ENCODE measurements around the gene GSTO2. TPM values are rescaled to one million over a fixed set of nuclear protein-coding genes. Genes with fewer than 3 reads are reported as not detected.

GSTO2 gene
- total and polyA plus RNA-seq, 2 of the 4 experiments (the other 2 are of a cell fraction), result 1.4 to 2.3 TPM

DNA sequence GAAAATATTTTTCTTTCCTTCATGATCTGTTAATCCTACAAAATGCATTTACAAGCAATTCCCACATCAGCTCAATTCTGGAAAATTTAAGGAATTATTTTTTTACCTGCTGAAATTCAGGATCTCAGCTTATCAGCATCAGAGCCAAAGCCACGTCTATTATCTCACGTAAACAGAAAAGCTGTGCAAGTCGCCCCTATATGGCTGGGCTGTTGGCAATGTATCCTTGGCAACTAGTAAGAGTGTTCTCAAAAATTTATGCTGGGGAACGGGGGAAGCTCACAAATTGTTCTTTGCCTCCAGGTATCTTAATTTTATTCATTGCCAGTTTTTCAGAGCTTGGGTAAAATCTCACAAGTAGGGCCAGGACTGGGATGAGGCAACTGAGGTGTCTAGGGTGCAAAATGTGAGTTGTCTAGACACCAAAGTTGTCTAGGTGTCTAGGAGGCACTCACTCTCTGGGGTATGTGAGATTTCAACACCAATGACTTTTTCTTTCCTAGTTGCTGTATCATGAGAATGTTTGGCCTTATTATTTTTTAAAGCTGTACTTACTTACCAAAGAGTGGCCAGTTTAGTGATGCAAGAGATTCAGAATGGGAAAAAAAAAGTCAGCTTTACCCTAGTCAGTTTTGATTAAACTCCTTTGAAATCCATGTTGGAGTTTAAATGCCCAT lies 5.1 kb downstream of the GSTO2 start:
- dilution Hi-C loops (cut with HindIII; ENCODE audit: low sequenced_read_pairs, unreplicated experiment), result no loop called here
- BruUV-seq (replicated peaks), result no TSS peak

More for the DNA sequence above, 5.1 kb downstream of the GSTO2 start:
- peak overlapping the region; percentile 14; the same call in 1 of the 2 replicates for H3K4ac ChIP-seq (ENCODE audit: low read depth, low read length)
- no peaks in the 10 kb centered on the region; the same call in 1 of the 2 replicates for H3K9me1 ChIP-seq (ENCODE audit: insufficient read depth, low read length)
- peak overlapping the region; percentile 38; the same call in 1 of the 2 replicates for H4K5ac ChIP-seq (ENCODE audit: low read depth, low read length)
- peak overlapping the region; percentile 6; the same call in 1 of the 2 replicates for H2BK120ac ChIP-seq (ENCODE audit: low read depth, low read length)
- H4K20me1 ChIP-seq (ENCODE audit: insufficient read depth, low read length), result no peaks in the 10 kb centered on the region
- H3K9me3 ChIP-seq (ENCODE audit: control insufficient read depth, insufficient read depth, low read length), result no peaks in the 10 kb centered on the region
- no peak overlapping the region for H3K56ac ChIP-seq (ENCODE audit: extremely low read depth, insufficient read depth, low read length)
- WGBS, 2 experiments (ENCODE audit: extremely low coverage in 2 of 2, insufficient read length in 1 of 2), result 95% methylated on average over 3 of the region's 4 CpGs; no CpG with 5 or more reads in 1 of the 2 experiments
- POLR2A ChIA-PET (ENCODE audit: unreplicated experiment), result interaction anchor here (0.7 kb wide), 1 partner anchor 367 kb away, joined by 3 read pairs; no protein-coding TSS in a partner anchor
- no peaks in the 10 kb centered on the region for H3K27me3 ChIP-seq (ENCODE audit: control insufficient read depth, insufficient read depth, low read length)
- no peak overlapping the region for H4K91ac ChIP-seq (ENCODE audit: insufficient read depth, low read depth, low read length)
- in situ Hi-C loops (cut with MboI; ENCODE audit: low sequenced_read_pairs) (no loop called here), intact Hi-C loops (cut with micrococcal nuclease) (no loop called here)
- H2AK5ac ChIP-seq (ENCODE audit: low read depth, low read length), result no peak overlapping the region
- H3K79me1 ChIP-seq (ENCODE audit: low read depth in 1 of 2, low read length in 2 of 2), result peaks cover 0 to 4% of the 10 kb centered on the region in 2 experiments; a peak in 1 of 4 replicates
- no peak overlapping the region for H2BK20ac ChIP-seq (ENCODE audit: low read depth, low read length)
- peaks cover 13% of the 10 kb centered on the region for H3K4me1 ChIP-seq (ENCODE audit: control insufficient read depth, insufficient read depth, low read length)
- peaks cover 1% of the 10 kb centered on the region; the same call in 1 of the 2 replicates for H3K36me3 ChIP-seq (ENCODE audit: control insufficient read depth, insufficient read depth, low read length)
- peak overlapping the region; percentile 83 for H3K4me2 ChIP-seq (ENCODE audit: low read depth, low read length)
- H2BK5ac ChIP-seq (ENCODE audit: low read depth, low read length, poor library complexity, severe bottlenecking), result peak overlapping the region; percentile 73
- peak overlapping the region; percentile 85 for H2AFZ ChIP-seq (replicated peaks; ENCODE audit: low read length, poor library complexity)
- CTCF ChIA-PET, result interaction anchor here (1.2 to 3.5 kb wide), 12 partner anchors 9 to 77 kb away, joined by 3 to 15 read pairs (median 5); partner anchors contain the start of gene GSTO1
- peak overlapping the region; percentile 4; the same call in 1 of the 2 replicates for H3K23ac ChIP-seq (ENCODE audit: low read depth, low read length)
- H3K14ac ChIP-seq (replicated peaks; ENCODE audit: low read depth, low read length), result 0 out of 2 replicates have a peak overlapping the region, but pooled peaks have one; percentile 34
- H3K4me3 ChIP-seq (ENCODE audit: insufficient read depth, low read depth, low read length), result no peak overlapping the region
- peak; percentile 21 for ATAC-seq (ENCODE audit: low read depth)
- DNase-seq, result no peak
- H2AK9ac ChIP-seq (replicated peaks; ENCODE audit: low read depth, low read length, poor library complexity), result no peak overlapping the region
- TF ChIP-seq CEBPB (IDR thresholded peaks at IDR 0.05; ENCODE audit: low read depth, low read length), result peak; percentile 69
- no peak for TF ChIP-seq CHD1 (IDR thresholded peaks at IDR 0.05; ENCODE audit: low read depth, low read length)
- H3K18ac ChIP-seq (ENCODE audit: low read depth, low read length), result peak overlapping the region; percentile 56; the same call in 1 of the 2 replicates
- H4K8ac ChIP-seq (ENCODE audit: low read depth in 2 of 2, low read length in 2 of 2), result peak overlapping the region; percentile 54 to 56; a peak in 2 of 4 replicates
- peak overlapping the region; percentile 47; the same call in 1 of the 2 replicates for H3K9ac ChIP-seq (ENCODE audit: low read depth, low read length)
- 0 out of 3 replicates have a peak overlapping the region, but pooled peaks have one; percentile 1 for H2BK15ac ChIP-seq (ENCODE audit: low read depth, low read length)
- H3K27ac ChIP-seq (ENCODE audit: insufficient read depth, low read length), result no peak overlapping the region; the same call in 1 of the 2 replicates

Measured in IMR-90 (cell line).